Adrenal gland (tissue), 12 donors: ENCODE results near the gene LSAMP. TPM values are rescaled to one million over a fixed set of nuclear protein-coding genes. Genes with fewer than 3 reads are reported as not detected.
A peak's percentile ranks its signal among the peaks of the same experiment; 100 is the strongest.

Experiments
- DNase-seq, 7 donors: peaks; one replicate each; pipeline ENCODE4 v3.0.0-alpha.2; 2019 to 2020
- H3K27ac ChIP-seq, 5 donors: fragments of 200-600 bp; sonication (generic) in 4 of 5; 1 replicate in 3 of 5; 2 replicates in 2 of 5; pipeline versions ENCODE4 v1.5.1 to v1.8.0; 2016 to 2020; ENCODE audit warnings: mild to moderate bottlenecking in 1 of 5
- H3K27me3 ChIP-seq: fragments of 200-600 bp; 2 replicates; pipeline ENCODE4 v1.8.0; 2021
- H3K36me3 ChIP-seq, 2 donors: fragments of 200-600 bp; replicated peaks in 1 of 2; 1 replicate in 1 of 2; 2 replicates in 1 of 2; pipeline versions ENCODE4 v1.5.1 to v1.8.0; 2018 to 2022
- H3K4me1 ChIP-seq, 2 donors: fragments of 200-600 bp; replicated peaks in 1 of 2; 1 replicate in 1 of 2; 2 replicates in 1 of 2; pipeline versions ENCODE4 v1.5.1 to v1.8.0; 2018 to 2021
- H3K4me3 ChIP-seq, 4 donors: fragments of 200-600 bp; sonication (generic) in 3 of 4; one replicate each; pipeline ENCODE4 v1.5.1; 2016 to 2018
- H3K9me3 ChIP-seq, 3 donors: fragments of 200-600 bp; sonication (generic) in 1 of 3; replicated peaks in 1 of 3; 1 replicate in 2 of 3; 2 replicates in 1 of 3; pipeline versions ENCODE4 v1.5.1 to v1.8.0; 2016 to 2021
- CTCF ChIP-seq, 6 experiments: fragments of 450-650 bp in 4 of 6; fragments of 200-600 bp in 2 of 6; sonication (generic) in 1 of 6; IDR thresholded peaks; 1 replicate in 5 of 6; 2 replicates in 1 of 6; pipeline versions ENCODE4 v1.5.1 to v1.8.0; 2016 to 2021; ENCODE audit warnings: antibody characterized with exemption in 6 of 6, mild to moderate bottlenecking in 2 of 6, moderate library complexity in 1 of 6
- POLR2A ChIP-seq, 2 donors: fragments of 450-650 bp; IDR thresholded peaks; one replicate each; pipeline ENCODE4 v1.6.1; 2017; ENCODE audit warnings: antibody characterized with exemption in 2 of 2, mild to moderate bottlenecking in 2 of 2, moderate library complexity in 1 of 2
- WGBS, 4 donors: extraction: QIAGEN DNeasy Blood & Tissue Kit in 2 of 4; methylation state at CpG; one replicate each; pipeline versions ENCODE4 v1.1.5 to v1.1.7; 2013 to 2017; 5-methylcytosine and 5-hydroxymethylcytosine counted together
- intact Hi-C, 2 donors: fragments of 100-400 bp; cut with DNase I; formaldehyde crosslinking; loops; one replicate each; pipeline versions ENCODE4 v1.14.1 to v1.15.0; 2022 to 2023
- polyA plus RNA-seq, 3 donors: library from polyadenylated mRNA; stranded (reverse); fragments of 200-250 nt in 2 of 3; fragments of 350-450 nt in 1 of 3; fragmentation: Illumina TruSeq in 1 of 3; extraction: RNeasy Lipid Tissue Mini Kit (QIAGEN cat#74804) in 1 of 3; gene quantifications; one replicate each; pipeline ENCODE4 v1.2.3, GENCODE V29; 2013 to 2014
- total RNA-seq, 9 donors: library from RNA; depleted of rRNA in 4 of 9; stranded (reverse); fragments of >200 nt in 4 of 9; fragments of 120-200 nt in 1 of 9; fragmentation: NEBNext Ultra II Directional in 1 of 9; extraction: Animal tissue kit (Norgen Biotek cat#: 25700) in 1 of 9; gene quantifications; one replicate each; pipeline versions ENCODE4 v1.1.0 to v1.2.4, GENCODE V29; 2013 to 2023
- donor health status: healthy with polysubstance abuse.
- donor health status: Bipolar disorder and iron deficiency.
- donor health status: DM: yes; HTN: yes; CAD: no.
- donor health status: DM: no; HTN: no; CAD: no.
- donor health status: DM: no; HTN: no; CAD: no.
- donor health status: DM: yes; HTN: yes; CAD: no.

Gene LSAMP
- total and polyA plus RNA-seq, 12 donors: 5.8 to 53.5 (median 24.3) TPM

- Histone ChIP-seq H3K27me3 (no peaks in the 10 kb centered on the region), H3K27ac (no peak overlapping the region), H3K4me3 (no peak overlapping the region), H3K4me1 (no peaks in the 10 kb centered on the region), H3K36me3 (no peaks in the 10 kb centered on the region), H3K9me3 (peaks cover 0 to 13% (median 11%) of the 10 kb centered on the region in 3 donors)
- intact Hi-C loops: no loop called here
- TF ChIP-seq CTCF (IDR thresholded peaks at IDR 0.05) (no peak), POLR2A (IDR thresholded peaks at IDR 0.05) (no peak)
- 49 to 63% (median 56%) methylated on average over 4 of the region's 4 CpGs for WGBS, 4 donors
- DNase-seq: peak in 4 of 7 donors; percentile 15 to 25 (median 19)
Observed at GRCh38 chr3:116141724-116142123, 303.6 kb downstream of the LSAMP start.

GRCh38 chr3:116140100-116140689, 305.1 kb downstream of the LSAMP start:
- H3K4me3 ChIP-seq: no peak overlapping the region
- TF ChIP-seq CTCF (IDR thresholded peaks at IDR 0.05): peak; percentile 58 to 91 (median 80)
- TF ChIP-seq POLR2A (IDR thresholded peaks at IDR 0.05): no peak
- no peaks in the 10 kb centered on the region for H3K36me3 ChIP-seq
- H3K9me3 ChIP-seq: peaks cover 0 to 6% (median 0%) of the 10 kb centered on the region in 3 donors
- intact Hi-C loops: no loop called here
- no peak for DNase-seq
- H3K4me1 ChIP-seq: peaks cover 0 to 6% of the 10 kb centered on the region in 2 donors
- 28 to 37% (median 28%) methylated on average over 5 of the region's 5 CpGs for WGBS, 4 donors
- no peak overlapping the region for H3K27ac ChIP-seq
- H3K27me3 ChIP-seq: no peaks in the 10 kb centered on the region

GRCh38 chr3:116139641-116140040, 305.6 kb downstream of the LSAMP start:
- H3K27me3 ChIP-seq: no peaks in the 10 kb centered on the region
- 82 to 100% (median 85%) methylated on average over 2 of the region's 2 CpGs for WGBS, 4 donors
- H3K4me3 ChIP-seq: no peak overlapping the region
- TF ChIP-seq CTCF (IDR thresholded peaks at IDR 0.05) (no peak), POLR2A (IDR thresholded peaks at IDR 0.05) (no peak)
- intact Hi-C loops: loop anchor here in 1 of 2 donors (10.0 kb wide), 1 partner anchor 615 kb away; no protein-coding TSS in a partner anchor
- no peaks in the 10 kb centered on the region for H3K36me3 ChIP-seq
- H3K27ac ChIP-seq: no peak overlapping the region
- peaks cover 0 to 7% of the 10 kb centered on the region in 2 donors for H3K4me1 ChIP-seq
- peaks cover 0 to under 1% (median 0%) of the 10 kb centered on the region in 3 donors for H3K9me3 ChIP-seq
- no peak for DNase-seq

GRCh38 chr3:116135457-116136085, 309.7 kb downstream of the LSAMP start:
- Histone ChIP-seq H3K27ac (peak overlapping the region in 1 of 5 donors; percentile 28), H3K4me3 (no peak overlapping the region), H3K9me3 (no peaks in the 10 kb centered on the region), H3K36me3 (no peaks in the 10 kb centered on the region), H3K4me1 (peaks cover 0 to 7% of the 10 kb centered on the region in 2 donors), H3K27me3 (no peaks in the 10 kb centered on the region)
- intact Hi-C loops: loop anchor here in 1 of 2 donors (10.0 kb wide), 1 partner anchor 619 kb away; no protein-coding TSS in a partner anchor
- DNase-seq: peak; percentile 15 to 91 (median 29)
- WGBS, 4 donors: 57 to 68% (median 62%) methylated on average over 4 of the region's 4 CpGs
- TF ChIP-seq POLR2A (IDR thresholded peaks at IDR 0.05) (no peak), CTCF (IDR thresholded peaks at IDR 0.05) (no peak)
